ENCODE measurements around the gene CDC37L1.

CDC37L1 gene

DNA sequence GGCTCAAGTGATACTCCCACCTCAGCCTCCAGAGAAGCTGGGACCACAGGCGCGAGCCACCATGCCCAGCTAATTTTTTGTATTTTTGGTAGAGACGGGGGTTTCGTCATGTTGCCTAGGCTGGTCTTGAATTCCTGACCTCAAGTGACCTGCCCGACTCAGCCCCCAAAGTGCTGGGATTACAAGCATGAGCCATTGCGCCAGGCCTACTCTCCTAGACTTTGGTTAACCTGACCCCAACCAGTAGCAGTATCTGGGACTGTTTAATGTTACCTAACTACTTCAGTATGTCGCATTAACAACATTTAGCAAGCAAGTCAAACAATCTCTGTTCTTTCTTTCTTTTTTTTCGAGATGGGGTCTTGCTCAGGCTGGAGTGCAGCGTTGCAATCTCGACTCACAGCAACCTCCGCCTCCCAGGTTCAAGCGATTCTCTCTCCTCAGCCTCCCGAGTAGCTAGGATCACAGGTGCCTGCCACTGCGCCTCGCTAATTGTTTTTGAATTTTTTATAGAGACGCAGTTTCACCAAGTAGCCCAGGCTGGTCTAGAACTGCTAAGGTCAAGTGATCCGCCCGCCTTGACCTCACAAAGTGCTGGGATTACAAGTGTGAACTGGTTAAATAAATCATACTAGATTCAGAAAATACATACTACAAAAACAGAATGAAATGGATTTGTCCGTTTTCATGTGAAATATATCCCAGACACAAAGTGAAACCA lies 59.7 kb downstream of the CDC37L1 start:
- no peaks in the 10 kb centered on the region for H3K27me3 ChIP-seq (ENCODE audit: control insufficient read depth in 1 of 2, insufficient read depth in 2 of 2, low read length in 2 of 2)
- H3K9me3 ChIP-seq (ENCODE audit: control insufficient read depth in 2 of 2, low read length in 2 of 2), result no peaks in the 10 kb centered on the region
- peak overlapping the region; percentile 66 to 85 for H3K4me3 ChIP-seq (ENCODE audit: low read length in 2 of 2)
- H3K4me1 ChIP-seq (ENCODE audit: control insufficient read depth, insufficient read depth, low read length), result peaks cover 18% of the 10 kb centered on the region
- no peak overlapping the region for H3K27ac ChIP-seq (ENCODE audit: low read length)
- no peaks in the 10 kb centered on the region for H3K36me3 ChIP-seq (ENCODE audit: control insufficient read depth in 2 of 2, insufficient read depth in 2 of 2, low read length in 2 of 2)
- peak overlapping the region in 1 of 2 donors; percentile 15 for H3K9ac ChIP-seq (ENCODE audit: low read length in 2 of 2)

DNA sequence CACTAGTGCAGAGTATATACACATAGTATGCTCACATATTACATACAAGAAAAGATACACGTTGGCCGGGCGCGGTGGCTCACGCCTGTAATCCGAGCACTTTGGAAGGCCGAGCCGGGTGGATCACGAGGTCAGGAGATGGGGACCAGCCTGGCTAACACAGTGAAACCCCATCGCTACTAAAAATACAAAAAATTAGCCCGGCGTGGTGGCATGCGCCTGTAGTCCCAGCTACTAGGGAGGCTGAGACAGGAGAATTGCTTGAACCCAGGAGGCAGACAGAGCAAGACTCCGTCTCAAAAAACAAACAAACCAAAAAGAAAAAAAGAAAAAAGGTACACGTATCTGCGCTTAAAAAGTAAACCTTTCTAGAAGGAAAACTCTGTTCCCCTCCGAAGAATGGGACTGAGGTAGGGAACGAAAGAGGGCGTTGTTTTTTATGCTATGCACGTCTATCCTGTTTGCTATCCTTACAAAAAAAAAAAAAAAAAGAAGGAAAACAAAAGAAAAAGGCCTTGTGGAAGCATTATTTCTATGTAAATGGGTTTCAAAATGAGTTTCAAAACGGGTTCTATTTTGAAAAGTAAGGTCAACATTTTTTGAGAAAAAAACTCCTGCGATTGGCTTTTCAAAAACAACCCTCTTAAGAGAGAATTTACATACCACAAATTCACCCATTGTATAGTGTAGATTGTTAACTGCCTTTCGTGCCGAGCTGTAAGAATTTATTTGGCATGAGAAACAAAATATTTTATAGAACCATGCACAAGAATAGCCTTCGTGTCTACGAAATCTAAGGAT lies 60.4 kb downstream of the CDC37L1 start:
- Histone ChIP-seq H3K4me1 (ENCODE audit: control insufficient read depth, insufficient read depth, low read length) (peaks cover 18% of the 10 kb centered on the region), H3K9ac (ENCODE audit: low read length in 2 of 2) (peak overlapping the region; percentile 77 to 89)

DNA sequence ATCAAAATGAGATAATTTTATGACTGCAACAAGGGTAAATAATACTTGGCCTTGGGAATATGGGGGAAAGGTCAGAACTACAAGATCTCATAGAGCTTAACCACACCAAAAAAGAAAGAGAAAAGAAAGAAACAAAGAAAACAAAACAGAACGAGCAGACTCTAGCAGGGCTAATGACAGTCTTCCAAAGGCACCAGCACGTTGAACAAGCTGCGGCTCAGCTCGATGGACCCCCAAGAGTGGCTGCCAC lies 60.9 kb downstream of the CDC37L1 start:
- Histone ChIP-seq H3K4me1 (ENCODE audit: control insufficient read depth, insufficient read depth, low read length) (peaks cover 18% of the 10 kb centered on the region), H3K27ac (ENCODE audit: low read length) (peak overlapping the region; percentile 80), H3K27me3 (ENCODE audit: control insufficient read depth in 1 of 2, insufficient read depth in 2 of 2, low read length in 2 of 2) (no peaks in the 10 kb centered on the region), H3K9me3 (ENCODE audit: control insufficient read depth in 2 of 2, low read length in 2 of 2) (no peaks in the 10 kb centered on the region), H3K9ac (ENCODE audit: low read length in 2 of 2) (peak overlapping the region; percentile 77 to 89), H3K36me3 (ENCODE audit: control insufficient read depth in 2 of 2, insufficient read depth in 2 of 2, low read length in 2 of 2) (no peaks in the 10 kb centered on the region), H3K4me3 (ENCODE audit: low read length in 2 of 2) (peak overlapping the region; percentile 66 to 85)

More for the DNA sequence above, 60.4 kb downstream of the CDC37L1 start:
- H3K9me3 ChIP-seq (ENCODE audit: control insufficient read depth in 2 of 2, low read length in 2 of 2), result no peaks in the 10 kb centered on the region
- peak overlapping the region; percentile 0 for H3K27ac ChIP-seq (ENCODE audit: low read length)
- H3K36me3 ChIP-seq (ENCODE audit: control insufficient read depth in 2 of 2, insufficient read depth in 2 of 2, low read length in 2 of 2), result no peaks in the 10 kb centered on the region
- H3K4me3 ChIP-seq (ENCODE audit: low read length in 2 of 2), result peak overlapping the region; percentile 66 to 85
- no peaks in the 10 kb centered on the region for H3K27me3 ChIP-seq (ENCODE audit: control insufficient read depth in 1 of 2, insufficient read depth in 2 of 2, low read length in 2 of 2)

DNA sequence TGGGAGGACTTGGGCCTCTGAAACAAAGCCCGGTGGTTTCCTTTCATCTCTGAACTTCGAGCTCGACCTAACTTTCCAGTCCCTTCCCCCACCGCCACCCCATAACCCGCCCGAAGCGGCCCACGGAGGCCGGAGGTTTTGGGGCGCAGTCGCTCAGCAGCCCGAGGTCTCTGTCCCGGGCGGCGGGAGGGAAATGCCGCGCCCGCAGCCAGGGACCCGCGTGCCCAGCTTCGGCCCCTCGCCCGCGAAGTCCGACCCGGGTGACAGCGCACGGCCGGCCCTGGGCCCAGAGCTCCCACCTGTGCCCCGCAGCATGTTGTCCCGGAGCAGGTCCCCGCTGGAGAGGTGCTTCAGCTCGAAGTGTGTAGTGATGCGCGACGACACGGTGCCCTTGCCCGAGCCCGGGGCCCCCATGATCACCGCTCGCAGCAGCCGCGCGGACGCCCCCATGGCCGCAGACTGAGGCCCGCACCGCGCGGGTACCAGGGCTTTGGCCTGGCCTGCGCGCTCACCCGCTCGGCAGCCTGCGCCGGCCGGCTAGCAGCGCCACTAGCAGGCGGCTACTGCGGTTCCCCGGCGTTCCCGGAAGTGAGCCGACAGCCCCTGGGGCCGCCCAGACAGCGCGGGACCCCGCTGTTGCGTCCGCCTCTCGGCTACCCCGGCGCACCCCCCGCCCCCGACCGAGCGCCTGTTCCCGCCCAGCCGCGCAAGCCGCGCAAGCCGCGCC lies 61.4 kb downstream of the CDC37L1 start, which contains the start of gene AK3:
AK3 (minus strand) TSS at position 565 of the 727 bp plus-strand sequence; CDS start at position 450, 115 bp downstream.
- Histone ChIP-seq H3K4me1 (ENCODE audit: control insufficient read depth, insufficient read depth, low read length) (peaks cover 18% of the 10 kb centered on the region), H3K9me3 (ENCODE audit: control insufficient read depth in 2 of 2, low read length in 2 of 2) (no peaks in the 10 kb centered on the region), H3K27me3 (ENCODE audit: control insufficient read depth in 1 of 2, insufficient read depth in 2 of 2, low read length in 2 of 2) (no peaks in the 10 kb centered on the region), H3K4me3 (ENCODE audit: low read length in 2 of 2) (peak within 1 kb of the TSS; percentile 66 to 85), H3K36me3 (ENCODE audit: control insufficient read depth in 2 of 2, insufficient read depth in 2 of 2, low read length in 2 of 2) (no peaks in the 10 kb centered on the region), H3K9ac (ENCODE audit: low read length in 2 of 2) (peak within 1 kb of the TSS; percentile 77 to 89), H3K27ac (ENCODE audit: low read length) (peak within 1 kb of the TSS; percentile 80)

DNA sequence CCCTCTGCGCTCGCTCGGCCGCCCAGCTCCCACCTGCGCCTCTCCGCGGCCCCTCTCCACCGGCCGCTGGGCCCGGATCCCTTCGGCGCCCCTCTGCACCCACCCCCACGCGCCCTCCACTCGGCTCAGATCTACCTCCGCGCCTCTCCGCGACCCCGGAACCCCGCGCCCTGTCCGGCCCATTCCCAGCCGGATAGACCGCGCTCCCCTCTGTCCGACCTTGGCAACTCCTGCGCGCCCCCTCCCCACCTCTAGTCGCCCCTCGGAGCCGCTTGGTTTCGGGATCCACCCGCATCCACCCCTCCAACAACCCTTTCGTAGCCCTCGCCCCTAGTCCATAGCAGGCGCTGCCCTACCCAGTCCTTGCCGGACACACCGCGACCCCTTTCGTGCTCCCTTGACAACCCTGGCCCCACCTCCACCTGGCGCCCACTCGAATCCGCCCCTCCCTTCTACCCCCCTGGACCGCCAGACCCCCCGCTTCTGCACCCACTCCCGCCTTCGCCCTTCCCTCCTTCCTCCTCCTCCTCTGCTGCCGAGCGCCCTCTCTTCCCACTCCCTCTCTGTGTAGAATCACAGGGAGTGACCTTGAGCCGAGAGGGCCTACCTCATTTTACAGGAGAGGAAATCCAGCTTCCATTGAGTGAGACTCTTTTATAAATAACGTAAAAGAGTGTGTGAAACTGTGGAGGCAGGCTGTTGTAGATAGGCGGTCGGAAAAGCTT lies 62.2 kb downstream of the CDC37L1 start:
- H3K36me3 ChIP-seq (ENCODE audit: control insufficient read depth in 2 of 2, insufficient read depth in 2 of 2, low read length in 2 of 2), result no peaks in the 10 kb centered on the region
- no peaks in the 10 kb centered on the region for H3K9me3 ChIP-seq (ENCODE audit: control insufficient read depth in 2 of 2, low read length in 2 of 2)
- H3K27me3 ChIP-seq (ENCODE audit: control insufficient read depth in 1 of 2, insufficient read depth in 2 of 2, low read length in 2 of 2), result no peaks in the 10 kb centered on the region
- peaks cover 18% of the 10 kb centered on the region for H3K4me1 ChIP-seq (ENCODE audit: control insufficient read depth, insufficient read depth, low read length)
- peak overlapping the region; percentile 66 to 85 for H3K4me3 ChIP-seq (ENCODE audit: low read length in 2 of 2)
- peak overlapping the region; percentile 80 for H3K27ac ChIP-seq (ENCODE audit: low read length)
- peak overlapping the region; percentile 77 to 78 for H3K9ac ChIP-seq (ENCODE audit: low read length in 2 of 2)

DNA sequence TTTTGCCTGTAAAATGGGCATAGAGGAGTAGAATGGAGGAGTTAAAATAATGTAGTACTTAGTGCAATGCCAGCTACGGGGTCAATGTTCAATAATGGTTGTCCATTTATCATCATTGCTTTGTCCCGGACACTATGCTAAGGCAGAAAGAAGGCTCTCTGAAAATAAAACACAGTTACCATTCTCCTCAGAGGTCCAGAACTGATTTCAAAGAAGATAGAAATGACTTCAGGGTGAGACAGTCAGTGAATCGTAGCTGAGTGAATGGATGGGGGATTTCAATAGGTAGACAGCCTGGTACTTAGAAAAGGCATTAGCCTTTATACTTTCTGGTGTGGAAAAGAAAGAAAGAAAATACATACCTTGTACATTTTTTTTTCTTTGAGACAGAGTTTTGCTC lies 62.9 kb downstream of the CDC37L1 start:
- no peaks in the 10 kb centered on the region for H3K36me3 ChIP-seq (ENCODE audit: control insufficient read depth in 2 of 2, insufficient read depth in 2 of 2, low read length in 2 of 2)
- H3K27ac ChIP-seq (ENCODE audit: low read length), result peak overlapping the region; percentile 80
- H3K4me1 ChIP-seq (ENCODE audit: control insufficient read depth, insufficient read depth, low read length), result peaks cover 18% of the 10 kb centered on the region
- peak overlapping the region; percentile 66 to 85 for H3K4me3 ChIP-seq (ENCODE audit: low read length in 2 of 2)
- H3K9me3 ChIP-seq (ENCODE audit: control insufficient read depth in 2 of 2, low read length in 2 of 2), result no peaks in the 10 kb centered on the region
- H3K27me3 ChIP-seq (ENCODE audit: control insufficient read depth in 1 of 2, insufficient read depth in 2 of 2, low read length in 2 of 2), result no peaks in the 10 kb centered on the region
- peak overlapping the region; percentile 77 to 78 for H3K9ac ChIP-seq (ENCODE audit: low read length in 2 of 2)

DNA sequence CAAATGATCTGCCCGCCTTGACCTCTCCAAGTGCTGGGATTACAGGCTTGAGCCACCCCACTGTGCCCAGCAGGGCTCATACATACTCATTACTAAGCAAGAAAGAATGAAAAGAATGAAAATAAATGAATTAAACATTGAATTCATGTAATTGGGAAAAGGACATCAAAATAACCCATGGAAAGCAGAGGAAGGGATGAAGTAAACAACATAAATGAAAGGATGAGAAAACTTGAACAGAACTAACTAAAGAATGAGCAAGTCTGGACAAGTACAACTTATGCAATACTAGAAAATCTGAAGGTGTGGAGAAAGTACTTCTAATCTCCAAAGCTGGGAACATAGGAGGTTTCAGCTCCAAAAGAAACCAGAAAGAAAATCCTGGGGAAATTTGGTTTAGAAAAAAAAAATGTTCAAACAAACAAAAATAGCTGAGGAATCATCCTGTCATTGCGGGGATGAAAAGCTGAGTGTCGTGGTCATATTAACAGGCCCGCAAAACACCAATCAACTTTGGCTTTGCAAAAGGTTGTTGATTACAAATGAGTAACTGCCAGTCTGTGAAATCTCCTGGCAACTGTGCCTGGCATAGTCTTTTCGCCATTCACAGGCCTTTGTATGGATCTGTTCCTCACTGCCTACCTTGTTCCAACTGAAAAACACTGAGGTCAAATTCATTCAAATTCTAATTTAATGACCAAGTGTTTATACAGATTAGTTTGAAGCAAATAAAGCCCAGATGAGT lies 63.9 kb downstream of the CDC37L1 start:
- H3K9me3 ChIP-seq (ENCODE audit: control insufficient read depth in 2 of 2, low read length in 2 of 2), result no peaks in the 10 kb centered on the region
- H3K9ac ChIP-seq (ENCODE audit: low read length in 2 of 2), result no peak overlapping the region
- H3K27me3 ChIP-seq (ENCODE audit: control insufficient read depth in 1 of 2, insufficient read depth in 2 of 2, low read length in 2 of 2), result no peaks in the 10 kb centered on the region
- H3K36me3 ChIP-seq (ENCODE audit: control insufficient read depth in 2 of 2, insufficient read depth in 2 of 2, low read length in 2 of 2), result no peaks in the 10 kb centered on the region
- H3K4me3 ChIP-seq (ENCODE audit: low read length in 2 of 2), result no peak overlapping the region
- peaks cover 18% of the 10 kb centered on the region for H3K4me1 ChIP-seq (ENCODE audit: control insufficient read depth, insufficient read depth, low read length)
- H3K27ac ChIP-seq (ENCODE audit: low read length), result no peak overlapping the region

DNA sequence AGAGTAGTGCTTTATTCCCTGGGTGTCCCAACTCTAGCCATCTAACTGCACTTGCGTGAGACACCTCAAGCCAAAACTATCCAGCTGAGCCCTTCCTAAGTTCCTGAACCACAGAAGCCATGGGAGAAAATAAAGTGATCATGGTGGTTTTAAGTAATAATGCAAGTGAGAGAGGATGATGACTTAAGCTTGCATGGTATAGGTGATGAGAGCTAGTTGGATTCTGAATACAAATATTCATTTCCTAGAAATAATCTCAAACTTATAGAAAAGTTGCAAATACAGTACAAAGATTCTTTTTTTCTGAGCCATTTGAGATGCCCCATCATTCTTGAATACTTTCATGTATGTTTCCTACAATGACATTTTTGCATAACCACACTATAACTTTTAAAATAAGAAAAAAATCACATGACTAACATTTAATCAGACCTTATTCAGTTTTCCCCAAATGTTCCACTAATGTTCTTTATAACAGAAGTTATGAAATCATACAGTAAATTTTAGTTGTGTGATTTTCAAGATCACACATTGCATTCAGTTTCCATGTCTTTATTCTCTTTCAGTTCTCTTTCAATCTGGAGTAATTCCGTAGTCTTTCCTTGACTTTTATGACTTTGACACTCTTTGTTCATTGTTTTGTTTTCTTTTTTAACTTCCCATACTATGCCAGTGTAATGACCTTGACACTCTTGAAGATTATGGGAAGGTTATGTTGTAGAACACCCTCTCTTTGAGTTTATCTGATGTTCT lies 67.1 kb downstream of the CDC37L1 start:
- Histone ChIP-seq H3K9ac (ENCODE audit: low read length in 2 of 2) (no peak overlapping the region), H3K27me3 (ENCODE audit: control insufficient read depth in 1 of 2, insufficient read depth in 2 of 2, low read length in 2 of 2) (no peaks in the 10 kb centered on the region), H3K4me1 (ENCODE audit: control insufficient read depth, insufficient read depth, low read length) (peaks cover 8% of the 10 kb centered on the region), H3K4me3 (ENCODE audit: low read length in 2 of 2) (no peak overlapping the region), H3K36me3 (ENCODE audit: control insufficient read depth in 2 of 2, insufficient read depth in 2 of 2, low read length in 2 of 2) (no peaks in the 10 kb centered on the region), H3K9me3 (ENCODE audit: control insufficient read depth in 2 of 2, low read length in 2 of 2) (no peaks in the 10 kb centered on the region), H3K27ac (ENCODE audit: low read length) (no peak overlapping the region)

DNA sequence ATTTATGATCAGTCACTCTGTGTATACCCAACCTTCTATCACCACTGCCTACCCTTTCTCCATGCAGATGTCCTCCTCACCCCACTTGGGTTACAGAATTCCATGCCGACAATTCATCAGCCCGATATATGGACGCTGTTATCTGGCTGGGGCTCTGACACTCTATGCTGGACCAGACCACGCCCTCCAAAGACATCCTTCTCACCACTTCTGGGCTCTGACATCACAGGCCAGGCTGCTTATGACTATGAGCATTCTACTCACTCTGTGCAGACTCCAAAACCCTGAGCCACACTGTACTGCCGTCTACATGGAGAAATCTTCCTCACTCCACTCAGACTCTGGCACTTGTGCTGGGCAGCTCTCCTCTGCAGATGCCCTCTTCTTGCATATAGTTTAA lies 69.2 kb downstream of the CDC37L1 start:
- H3K4me3 ChIP-seq (ENCODE audit: low read length in 2 of 2), result no peak overlapping the region
- no peaks in the 10 kb centered on the region for H3K36me3 ChIP-seq (ENCODE audit: control insufficient read depth in 2 of 2, insufficient read depth in 2 of 2, low read length in 2 of 2)
- H3K4me1 ChIP-seq (ENCODE audit: control insufficient read depth, insufficient read depth, low read length), result no peaks in the 10 kb centered on the region
- H3K9me3 ChIP-seq (ENCODE audit: control insufficient read depth in 2 of 2, low read length in 2 of 2), result no peaks in the 10 kb centered on the region
- H3K9ac ChIP-seq (ENCODE audit: low read length in 2 of 2), result no peak overlapping the region
- H3K27ac ChIP-seq (ENCODE audit: low read length), result no peak overlapping the region
- no peaks in the 10 kb centered on the region for H3K27me3 ChIP-seq (ENCODE audit: control insufficient read depth in 1 of 2, insufficient read depth in 2 of 2, low read length in 2 of 2)
